HG02763 (cell line): ENCODE measurements around the gene NELFA.
"Not testable (repeated sequence)": the region's sequence is repeated elsewhere in the genome, so short reads cannot be mapped to it uniquely, and the experiment has no call there.

Experiments used
- ATAC-seq: cut with Tn5 transposase; IDR thresholded peaks from one replicate; pipeline ENCODE4 v1.9.1; 2021; ENCODE audit warnings: mild to moderate bottlenecking, moderate library complexity; ENCODE audit not compliant: unreplicated experiment

Gene NELFA

GRCh38 chr4:1996866-1997611 is 11.7 kb downstream of the NELFA start:
- ATAC-seq: no peak

GRCh38 chr4:1994938-1995337 is 13.8 kb downstream of the NELFA start:
- ATAC-seq: no peak

GRCh38 chr4:1993718-1994516 is 14.9 kb downstream of the NELFA start:
- ATAC-seq: not testable (repeated sequence)

- no peak for ATAC-seq
Observed at GRCh38 chr4:1993169-1993516, 15.6 kb downstream of the NELFA start.

- no peak for ATAC-seq
Observed at GRCh38 chr4:1992468-1993168, 16.2 kb downstream of the NELFA start.

GRCh38 chr4:1991596-1992434 is 17.0 kb downstream of the NELFA start:
- ATAC-seq: no peak

GRCh38 chr4:1991087-1991486 is 17.7 kb downstream of the NELFA start:
- no peak for ATAC-seq

- ATAC-seq: no peak
Observed at GRCh38 chr4:1990676-1991075, 18.1 kb downstream of the NELFA start.

GRCh38 chr4:1990348-1990645 is 18.5 kb downstream of the NELFA start:
- ATAC-seq: no peak

GRCh38 chr4:1989533-1990347 is 19.0 kb downstream of the NELFA start:
- ATAC-seq: no peak

- no peak for ATAC-seq
Observed at GRCh38 chr4:1988327-1988724, 20.4 kb downstream of the NELFA start.

GRCh38 chr4:1987721-1988326 is 20.9 kb downstream of the NELFA start:
- no peak for ATAC-seq

- no peak for ATAC-seq
Observed at GRCh38 chr4:1987296-1987695, 21.5 kb downstream of the NELFA start.

- no peak for ATAC-seq
Observed at GRCh38 chr4:1986578-1987210, 22.1 kb downstream of the NELFA start.

- no peak for ATAC-seq
Observed at GRCh38 chr4:1985780-1986577, 22.8 kb downstream of the NELFA start.

GRCh38 chr4:1985294-1985693 is 23.5 kb downstream of the NELFA start:
- no peak for ATAC-seq

GRCh38 chr4:1984406-1985191 is 24.2 kb downstream of the NELFA start:
- ATAC-seq: no peak
